NCI-H1048 (cell line): Measurements from ENCODE around the gene MAGEB17.
"Not testable (repeated sequence)": the region's sequence is repeated elsewhere in the genome, so short reads cannot be mapped to it uniquely, and the experiment has no call there.

Experiments
- DNase-seq: peaks from one replicate; lab custom pipeline; 2025; lab: John Stamatoyannopoulos, UW

MAGEB17 gene

DNA sequence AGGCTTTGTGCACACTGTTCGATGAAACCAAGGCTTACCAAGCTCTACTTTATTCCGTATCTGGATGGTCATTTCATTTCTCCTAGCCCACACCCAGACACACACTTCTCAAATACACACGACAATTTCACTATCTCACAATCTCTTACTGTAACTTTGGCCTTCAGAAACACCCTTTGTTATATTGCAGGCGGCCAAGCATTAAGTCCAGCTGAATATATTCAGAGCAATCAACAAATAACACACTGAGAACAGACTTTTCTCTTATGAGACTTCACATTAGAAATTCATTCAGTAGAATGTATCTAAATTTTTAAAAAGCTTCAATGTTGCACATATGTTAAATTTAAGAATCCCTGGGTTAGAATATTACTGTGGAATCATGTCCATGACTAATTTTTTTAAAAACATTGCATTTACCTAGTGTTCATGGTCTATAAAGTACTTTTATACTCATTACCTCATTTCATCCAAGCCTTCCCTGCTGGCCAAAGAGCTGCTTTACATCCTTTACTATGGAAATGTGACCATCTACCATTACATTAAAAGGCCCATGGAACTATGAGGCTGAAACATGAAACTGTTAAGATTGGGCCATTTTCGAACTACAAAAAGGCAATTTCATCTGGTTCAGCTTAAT, 10.5 kb upstream of the MAGEB17 start:
- no peak for DNase-seq

DNA sequence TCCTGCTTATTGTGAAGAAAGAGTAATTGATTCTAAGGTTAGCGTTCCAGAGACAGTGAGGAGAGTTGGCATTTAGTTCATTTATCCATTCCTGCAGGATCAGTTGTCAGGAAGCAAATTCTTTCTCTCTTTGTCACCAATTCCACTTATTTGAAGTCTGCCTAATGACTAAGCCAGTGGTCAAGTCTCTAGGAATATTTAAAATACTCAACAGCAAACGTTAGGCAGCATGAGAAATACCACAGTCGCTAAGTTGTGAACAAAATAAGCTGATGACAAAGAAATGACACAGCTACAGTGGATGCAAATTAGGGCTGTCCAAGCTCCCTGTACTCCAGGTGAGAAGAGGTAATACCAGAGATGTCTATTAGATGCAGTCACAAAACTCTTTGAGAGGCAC, 6.6 kb upstream of the MAGEB17 start:
- DNase-seq = no peak

DNA sequence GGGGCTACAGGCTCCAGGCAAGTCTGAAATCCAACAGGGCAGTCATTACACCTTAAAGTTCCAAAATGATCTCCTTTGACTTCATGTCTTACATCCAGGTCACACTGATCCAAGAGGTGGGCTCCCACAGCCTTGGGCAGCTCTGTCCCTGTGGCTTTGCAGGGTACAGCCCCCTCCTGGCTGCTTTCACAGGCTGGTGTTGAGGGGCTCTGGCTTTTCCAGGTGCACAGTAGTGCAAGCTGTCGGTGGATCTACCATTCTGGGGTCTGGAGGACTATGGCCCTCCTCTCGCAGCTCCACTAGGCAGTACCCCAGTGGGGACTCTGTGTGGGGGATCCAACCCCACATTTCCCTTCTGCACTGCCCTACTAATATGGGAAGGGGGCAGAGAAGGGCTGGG, 6.1 kb upstream of the MAGEB17 start:
- DNase-seq = not testable (repeated sequence)

DNA sequence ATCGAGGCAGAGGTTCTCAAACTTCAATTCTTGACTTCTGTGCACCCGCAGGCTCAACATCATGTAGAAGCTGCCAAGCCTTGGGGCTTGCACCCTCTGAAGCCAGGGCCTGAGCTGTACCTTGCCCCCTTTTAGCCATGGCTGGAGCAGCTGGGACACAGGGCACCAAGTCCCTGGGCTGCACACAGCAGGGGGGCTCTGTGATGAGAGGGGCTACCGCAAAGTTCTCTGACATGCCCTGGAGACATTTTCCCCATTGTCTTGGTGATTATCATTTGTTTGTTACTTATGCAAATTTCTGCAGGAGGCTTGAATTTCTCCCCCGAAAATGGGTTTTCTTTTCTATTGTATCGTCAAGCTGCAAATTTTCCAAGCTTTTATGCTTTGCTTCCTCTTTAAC, 4.9 kb upstream of the MAGEB17 start:
- no peak for DNase-seq

DNA sequence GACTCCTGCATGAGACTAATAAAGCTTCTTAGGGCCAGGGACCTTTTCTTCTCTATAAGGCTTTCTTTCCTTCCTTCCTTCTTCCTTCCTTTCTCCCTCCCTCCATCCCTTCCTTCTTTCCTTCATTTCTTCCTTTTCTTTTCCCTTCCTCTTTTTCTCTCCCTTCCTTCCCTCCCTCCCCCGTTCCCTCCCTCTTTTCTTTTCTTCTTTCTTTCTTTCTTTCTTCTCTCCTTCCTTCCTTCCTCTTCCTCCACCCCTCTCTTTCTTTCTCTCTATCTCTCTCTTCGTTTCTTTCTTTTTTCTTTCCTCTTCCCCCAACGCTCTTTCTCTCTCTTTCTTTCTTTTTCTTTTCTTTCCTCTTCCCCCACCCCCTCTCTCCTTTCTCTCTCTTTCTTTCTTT, 2.5 kb upstream of the MAGEB17 start:
- no peak for DNase-seq

DNA sequence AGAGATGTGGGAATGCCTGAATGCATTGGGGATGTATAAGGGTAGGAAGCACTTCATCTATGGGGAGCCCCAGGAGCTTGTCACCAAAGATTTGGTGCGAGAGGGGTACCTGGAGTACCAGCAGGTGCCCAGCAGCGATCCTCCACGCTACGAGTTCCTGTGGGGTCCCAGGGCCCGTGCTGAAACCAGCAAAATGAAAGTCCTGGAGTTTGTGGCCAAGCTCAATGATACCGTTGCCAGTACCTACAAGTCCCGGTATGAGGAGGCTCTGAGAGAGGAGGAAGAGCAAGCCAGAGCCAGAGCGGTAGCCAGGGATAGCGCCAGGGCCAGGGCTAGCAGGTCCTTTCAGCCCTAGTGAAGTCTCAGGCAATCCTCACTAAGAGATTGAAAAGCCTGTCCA, 3.8 kb downstream of the MAGEB17 start:
- no peak for DNase-seq

DNA sequence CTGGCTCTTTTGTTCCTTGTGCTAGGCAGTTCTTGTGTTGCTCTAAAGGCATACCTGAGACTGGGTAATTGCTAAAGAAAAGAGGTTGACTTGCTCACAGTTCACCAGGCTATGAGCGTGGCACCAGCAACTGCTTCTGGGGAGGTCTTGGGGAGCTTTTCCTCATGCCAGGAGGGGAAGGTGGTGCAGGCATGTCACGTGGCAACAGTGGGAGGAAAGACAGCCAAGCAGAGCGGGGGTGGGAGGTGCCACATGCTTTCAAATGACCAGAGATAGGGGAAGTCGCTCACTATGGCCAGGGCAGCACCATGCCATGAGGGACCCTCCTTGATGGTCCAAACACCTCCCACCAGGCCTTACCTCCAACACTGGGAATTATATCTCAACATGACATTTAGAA, 4.7 kb downstream of the MAGEB17 start:
- no peak for DNase-seq

DNA sequence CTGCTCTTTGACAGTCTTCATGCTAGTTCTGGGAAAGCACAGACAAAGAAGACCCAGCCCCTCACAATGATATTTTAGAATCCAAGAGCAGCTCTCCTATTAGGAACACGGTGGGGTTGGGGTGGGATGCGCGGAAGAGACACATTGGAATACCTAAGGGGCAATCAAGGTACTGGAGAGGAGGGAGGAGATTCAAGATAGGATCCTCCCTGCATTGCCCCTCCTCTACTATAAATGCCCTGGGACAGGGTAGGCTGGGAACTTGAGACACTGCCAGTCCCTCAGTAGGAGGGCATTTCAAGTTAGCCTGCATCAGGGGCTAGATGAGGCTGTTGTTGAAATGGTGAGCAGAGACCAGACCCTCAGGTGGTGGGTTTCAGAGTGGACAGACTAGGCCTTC, 5.1 kb downstream of the MAGEB17 start:
- no peak for DNase-seq

DNA sequence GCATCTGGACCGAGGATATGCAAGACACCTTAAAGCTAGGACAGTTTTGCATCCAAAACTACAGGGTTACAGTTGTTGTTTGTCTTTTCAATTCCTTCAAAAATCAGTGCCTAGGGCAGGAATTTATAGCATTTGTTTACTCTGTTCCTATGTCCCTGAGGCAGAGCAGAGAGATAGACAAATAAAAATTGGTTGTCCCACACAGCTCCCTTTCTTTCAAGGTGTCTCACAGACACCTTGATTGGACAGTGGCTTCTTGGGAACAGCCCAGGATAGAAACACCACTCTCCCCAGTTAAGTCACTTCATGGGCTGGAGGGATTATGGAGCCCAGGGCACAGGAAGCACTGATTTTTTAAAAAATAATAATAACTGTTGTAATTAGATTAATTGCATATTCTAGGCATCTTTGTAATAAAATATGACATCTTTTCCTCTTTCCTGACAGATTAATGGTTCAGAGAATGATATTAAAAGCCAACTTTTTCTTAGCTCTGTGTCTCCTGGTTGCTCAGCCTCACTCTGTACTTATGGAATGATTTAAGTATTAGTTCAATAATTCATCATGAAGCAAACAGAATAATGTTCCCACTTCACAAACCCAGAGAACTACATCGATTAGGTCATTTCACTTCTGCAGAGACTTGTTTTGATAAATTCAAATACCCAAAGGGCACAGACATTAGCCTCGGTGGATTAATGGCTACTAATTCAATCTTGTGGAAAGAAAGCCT, 8.2 kb downstream of the MAGEB17 start:
- DNase-seq = no peak

DNA sequence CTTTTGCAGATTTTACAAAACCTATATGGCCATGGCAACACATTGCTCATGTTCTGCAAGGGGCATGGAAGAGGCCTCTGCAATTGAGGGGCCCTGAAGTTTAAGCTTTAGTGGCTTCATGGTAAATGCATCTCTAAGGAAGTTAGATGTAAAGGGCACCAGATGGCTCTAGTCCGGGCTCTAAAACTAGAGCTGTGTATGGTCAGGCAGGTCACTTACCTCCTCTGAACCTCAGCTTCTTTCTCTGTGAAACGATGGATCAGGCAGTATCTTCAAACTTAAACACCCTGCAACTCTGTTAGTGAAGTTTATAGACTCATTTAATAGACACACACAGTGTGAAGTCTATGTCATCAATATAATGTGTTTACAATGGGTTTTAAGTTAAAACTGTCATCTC, 10.0 kb downstream of the MAGEB17 start:
- DNase-seq = no peak

DNA sequence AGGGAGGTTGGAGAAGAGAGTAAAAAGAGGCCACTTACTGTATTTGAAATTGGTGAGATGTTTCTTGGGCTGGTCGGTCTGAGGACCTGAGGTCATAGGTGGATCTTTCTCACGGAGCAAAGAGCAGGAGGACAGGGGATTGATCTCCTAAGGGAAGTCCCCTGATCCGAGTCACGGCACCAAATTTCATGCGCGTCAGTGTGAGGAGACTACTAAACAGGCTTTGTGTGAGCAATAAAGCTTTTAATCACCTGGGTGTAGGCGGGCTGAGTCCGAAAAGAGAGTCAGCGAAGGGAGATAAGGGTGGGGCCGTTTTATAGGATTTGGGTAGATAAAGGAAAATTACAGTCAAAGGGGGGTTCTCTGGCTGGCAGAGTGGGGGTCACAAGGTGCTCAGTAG, 16.6 kb downstream of the MAGEB17 start:
- DNase-seq = not testable (repeated sequence)

DNA sequence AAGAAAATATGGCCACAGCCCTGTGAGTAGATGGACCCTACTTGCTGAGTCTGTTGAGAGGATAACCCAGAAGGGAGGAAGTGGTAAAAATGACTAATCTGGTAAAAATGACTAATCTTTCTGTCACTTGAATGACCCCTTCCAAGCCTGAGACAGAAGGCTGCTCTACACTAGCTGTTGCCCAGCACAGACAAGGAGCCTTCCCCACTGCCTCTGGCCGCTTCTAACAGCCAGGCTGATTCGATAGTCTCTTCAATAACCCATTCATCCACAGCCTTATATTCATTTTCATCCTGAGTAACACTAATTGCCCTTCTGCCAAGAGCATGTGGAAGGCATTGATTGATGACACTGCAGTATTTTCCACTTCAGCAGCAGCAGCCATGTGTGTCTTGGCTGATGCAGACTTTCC, 18.4 kb downstream of the MAGEB17 start:
- no peak for DNase-seq

DNA sequence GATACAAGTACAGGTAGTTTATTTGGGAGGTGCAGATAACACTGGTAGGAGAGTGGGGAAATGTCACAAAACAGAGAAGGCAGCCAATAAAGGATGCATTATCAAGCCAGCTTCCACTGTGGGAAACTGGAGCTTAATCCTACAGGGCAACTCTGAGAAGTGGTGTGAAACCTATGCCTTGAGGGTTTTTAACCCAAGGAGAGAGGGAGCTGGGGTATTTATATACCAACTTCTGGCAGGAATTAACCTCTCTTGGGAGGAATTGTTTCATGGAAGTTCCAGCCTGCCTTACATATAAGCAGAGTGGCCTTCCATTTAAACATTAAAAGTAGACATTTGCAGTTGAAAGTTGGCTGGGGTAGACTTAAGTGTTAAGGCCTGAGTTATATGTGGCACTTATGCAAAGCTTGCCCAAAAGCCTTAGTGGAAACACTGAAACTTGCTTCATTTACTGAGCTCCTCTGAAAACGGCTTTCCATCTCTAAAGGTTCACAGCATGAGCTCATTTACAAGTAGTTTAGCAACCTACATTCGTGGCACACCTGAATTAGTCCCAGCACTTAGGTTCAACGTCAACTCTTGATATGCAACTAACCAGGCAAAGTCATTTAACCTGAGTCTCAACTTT, 19.2 kb downstream of the MAGEB17 start:
- DNase-seq = no peak

DNA sequence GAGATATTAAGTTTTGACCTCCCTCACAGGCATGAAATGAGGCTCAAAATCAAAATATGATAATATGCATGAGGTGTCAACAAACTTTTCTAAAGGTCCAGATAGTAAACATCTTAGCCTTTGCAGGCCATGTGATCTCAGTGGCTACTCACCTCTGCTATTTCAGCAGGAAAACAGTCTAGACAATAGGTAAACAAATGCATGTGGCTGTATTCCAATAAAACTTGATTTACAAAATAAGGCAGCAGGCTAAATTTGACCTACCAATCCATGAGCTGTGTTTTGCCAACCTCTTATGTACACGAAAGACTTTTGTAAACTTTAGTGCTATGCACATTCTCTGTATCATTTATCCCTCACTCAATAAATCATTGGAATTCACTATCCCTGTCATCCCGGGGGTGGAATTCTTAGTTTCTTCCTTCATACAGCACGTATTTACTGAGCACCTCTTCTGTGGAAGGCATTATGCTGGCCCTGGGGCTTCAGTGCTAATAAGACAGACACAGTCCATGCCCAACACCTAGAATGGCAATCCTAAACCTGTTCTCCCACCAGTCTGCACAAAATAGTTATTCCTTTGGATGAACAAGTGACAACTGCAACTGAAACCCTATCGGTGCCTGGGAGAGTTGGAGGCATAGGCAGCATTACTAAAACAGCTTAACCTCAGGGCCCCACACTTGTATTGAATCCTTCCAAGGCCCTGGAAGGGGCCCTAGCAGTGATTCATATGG, 19.9 kb downstream of the MAGEB17 start:
- no peak for DNase-seq

DNA sequence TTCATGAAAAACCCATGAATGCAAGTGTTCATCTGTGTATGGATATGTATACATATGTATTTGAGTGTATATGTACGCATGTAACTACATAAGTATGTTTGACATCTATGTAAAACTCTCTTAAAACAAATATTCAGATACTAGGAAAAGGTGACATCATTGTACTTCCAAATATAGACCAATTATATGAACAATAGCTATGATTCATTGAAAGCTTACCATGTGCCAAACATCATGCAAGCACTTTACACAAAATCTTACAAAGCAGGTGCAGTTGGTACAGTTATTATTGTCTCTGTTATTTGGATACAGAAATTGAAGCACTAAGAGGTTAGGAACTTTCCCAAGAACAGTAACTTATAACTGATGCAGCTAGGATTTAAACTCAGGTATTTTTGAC, 21.4 kb downstream of the MAGEB17 start:
- DNase-seq = no peak

DNA sequence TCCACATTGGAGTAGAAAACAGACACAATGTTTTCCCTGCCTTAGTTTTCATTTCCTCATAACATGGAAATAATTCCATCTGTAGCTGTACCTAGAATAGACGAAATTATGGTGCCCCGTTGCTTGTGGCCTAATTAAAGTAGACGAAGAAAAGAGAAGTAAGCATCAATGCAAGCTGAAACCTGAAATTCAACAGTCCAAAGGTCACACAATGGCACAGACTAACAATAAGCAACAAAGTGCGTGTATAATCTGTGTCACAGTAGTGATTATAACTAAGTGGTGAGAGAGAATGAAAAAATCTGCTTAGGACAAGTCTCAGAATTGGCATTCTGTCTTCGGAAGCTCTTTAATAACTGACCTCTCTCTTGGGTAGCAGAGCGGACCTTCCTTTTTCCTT, 24.3 kb downstream of the MAGEB17 start:
- DNase-seq = no peak

DNA sequence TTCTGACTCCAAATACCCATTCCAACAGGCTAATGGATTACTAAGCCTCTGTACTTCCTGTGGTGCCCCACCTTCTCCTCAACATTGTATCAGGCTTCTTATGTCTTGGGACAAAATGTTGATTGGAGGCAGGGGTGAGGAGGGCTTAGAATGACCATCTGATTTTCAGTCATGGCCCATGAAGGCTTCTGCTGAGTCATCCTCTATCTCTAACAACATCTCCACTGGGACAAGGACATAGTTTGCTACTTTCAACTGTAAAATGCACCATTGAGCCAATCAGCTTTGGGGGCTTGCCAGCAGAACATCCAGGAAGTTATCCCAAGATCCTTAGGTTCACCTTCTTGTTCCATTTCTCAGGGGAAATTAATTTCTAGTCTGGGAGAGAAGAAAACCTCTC, 29.5 kb downstream of the MAGEB17 start:
- no peak for DNase-seq

DNA sequence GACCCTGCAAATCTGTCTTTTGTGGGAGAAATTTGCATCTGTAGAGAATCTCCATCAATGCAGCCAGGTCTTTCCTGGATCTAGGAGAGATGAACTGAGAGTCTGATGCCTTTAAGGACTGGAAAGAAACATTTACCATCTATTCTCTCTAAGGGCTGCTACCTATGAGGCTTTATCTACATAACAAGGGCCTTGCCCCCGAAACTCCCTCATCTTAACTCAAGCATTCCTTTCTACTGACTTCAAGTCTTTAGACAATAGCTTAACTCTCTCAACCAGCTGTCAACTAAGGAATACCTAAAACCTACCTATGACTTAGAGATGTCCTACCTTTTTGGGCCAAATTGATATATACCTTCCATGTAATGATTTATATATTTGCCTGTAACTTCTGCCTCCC, 32.1 kb downstream of the MAGEB17 start:
- DNase-seq = no peak

DNA sequence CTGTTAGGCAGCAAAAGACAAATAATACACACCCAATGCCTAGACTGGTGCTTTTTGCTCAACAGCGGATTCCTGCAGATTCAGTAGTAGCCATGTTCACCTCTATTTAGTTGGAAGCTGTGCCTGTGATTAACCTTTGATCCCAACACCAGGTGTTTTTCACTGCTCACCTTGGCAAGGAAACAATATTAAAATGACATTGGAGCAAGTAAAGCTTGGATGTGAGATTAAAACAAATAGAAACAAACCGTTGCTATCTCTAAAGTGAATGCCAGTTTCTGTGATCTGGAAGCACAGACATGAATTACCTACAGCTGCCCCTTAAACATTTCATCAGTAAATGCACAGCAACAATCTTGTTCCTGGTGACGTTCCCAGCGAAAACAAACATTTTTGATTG, 35.7 kb downstream of the MAGEB17 start:
- DNase-seq = no peak

DNA sequence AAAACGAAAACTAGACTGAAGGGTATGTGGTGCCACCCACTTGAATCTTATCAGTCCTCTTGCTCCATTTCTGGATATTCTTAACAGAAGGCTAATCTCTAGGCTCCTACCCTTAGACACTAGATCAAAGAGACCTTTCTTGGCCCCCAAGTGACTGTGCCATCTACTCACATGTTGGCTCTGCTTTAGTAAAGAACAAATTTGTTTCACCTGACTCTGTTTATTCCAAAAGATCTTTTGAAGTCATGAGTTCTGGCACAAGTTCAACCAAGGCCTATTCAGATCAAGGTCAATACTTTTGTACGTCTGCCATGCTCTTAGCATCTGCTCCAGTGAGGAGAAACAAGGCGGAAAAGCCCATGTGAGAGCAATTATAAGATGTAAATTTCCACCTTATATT, 37.3 kb downstream of the MAGEB17 start:
- no peak for DNase-seq

DNA sequence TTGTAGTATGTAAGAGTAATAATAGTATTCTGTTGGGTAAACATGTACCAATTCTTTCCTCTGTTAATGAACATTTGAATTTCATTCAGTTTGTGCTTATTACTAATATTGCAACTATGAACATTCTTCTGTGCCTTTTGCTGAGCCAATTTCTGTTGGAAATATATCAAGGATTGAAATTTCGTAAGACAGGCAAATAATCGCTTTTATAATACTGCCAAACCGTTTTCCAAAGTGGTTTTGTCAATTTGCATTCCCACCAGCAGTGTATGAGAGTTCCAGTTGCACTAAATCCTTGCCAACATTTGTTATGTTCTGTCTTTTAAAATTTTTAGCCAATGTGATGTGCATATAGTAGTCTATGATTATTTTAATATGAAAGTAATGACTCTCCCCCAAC, 38.6 kb downstream of the MAGEB17 start:
- DNase-seq = no peak

DNA sequence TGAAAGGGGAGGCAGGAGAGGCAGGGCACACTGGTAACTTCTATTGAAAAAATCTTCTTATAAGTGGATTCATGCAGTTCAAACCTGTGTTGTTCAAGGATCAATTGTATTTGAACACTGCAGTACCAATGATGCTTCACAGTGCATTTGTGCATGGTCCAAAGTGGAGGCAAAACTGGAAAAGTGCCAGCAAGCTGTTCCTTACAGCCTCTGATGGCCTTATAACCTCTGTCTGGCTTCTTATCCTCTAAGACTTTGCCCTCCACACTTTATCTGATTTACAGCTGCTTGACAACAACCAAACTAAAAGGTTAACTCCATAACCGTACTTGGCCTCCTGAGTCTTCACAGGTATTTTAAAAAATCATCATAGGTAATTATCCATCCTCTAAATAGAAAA, 40.4 kb downstream of the MAGEB17 start:
- DNase-seq = no peak

DNA sequence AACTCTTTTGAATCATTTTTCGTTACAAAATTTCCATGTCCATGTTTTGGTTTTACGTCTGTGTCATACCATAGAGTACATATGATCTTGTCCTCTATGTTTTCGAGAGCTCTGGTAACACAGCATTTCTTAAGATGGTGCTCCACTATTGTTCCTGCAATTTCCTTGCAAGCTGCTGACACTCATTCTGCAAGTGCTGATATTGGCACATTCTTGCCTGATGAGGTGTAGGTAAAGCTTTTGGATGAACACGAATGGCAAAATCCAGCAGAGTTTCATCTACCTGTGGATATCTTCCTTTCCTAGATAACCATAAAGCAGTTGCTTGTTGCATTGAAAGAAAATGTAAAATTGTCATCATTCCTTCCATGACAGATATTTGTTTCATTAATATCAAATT, 41.3 kb downstream of the MAGEB17 start:
- DNase-seq = no peak
